Stimulated activated naive B cell treated with anti-CD40 and anti-IgM and Interleukin-4, amounts not matched to agents 10 μg/mL and 1 μg/mL and 100 μg/mL, for 72 hours (primary cell): Measurements from ENCODE around the gene GLI3.

Source experiments
- ATAC-seq, 2 donors: fragments of 150-1000 bp; cut with Tn5 transposase; replicated peaks; 2 replicates each; pipeline ENCODE4 v1.10.0; 2021; ENCODE audit warnings: moderate library complexity in 1 of 2
- DNase-seq: peaks from one replicate; pipeline ENCODE4 v3.0.0; 2021
- H3K27ac Mint-ChIP-seq: one replicate; pipeline ENCODE4 v1.8.0; 2022; ENCODE audit warnings: mild to moderate bottlenecking, mixed read lengths
- H3K27me3 Mint-ChIP-seq, 2 donors: one replicate each; pipeline ENCODE4 v1.8.0; 2022; ENCODE audit warnings: mixed read lengths in 2 of 2
- H3K36me3 Mint-ChIP-seq, 2 donors: one replicate each; pipeline ENCODE4 v1.8.0; 2022; ENCODE audit warnings: mixed read lengths in 2 of 2, mild to moderate bottlenecking in 1 of 2
- H3K4me1 Mint-ChIP-seq, 2 donors: one replicate each; pipeline ENCODE4 v1.8.0; 2022; ENCODE audit warnings: mixed read lengths in 2 of 2, mild to moderate bottlenecking in 1 of 2
- H3K4me3 Mint-ChIP-seq, 2 donors: one replicate each; pipeline ENCODE4 v1.8.0; 2022; ENCODE audit warnings: mild to moderate bottlenecking in 2 of 2, mixed read lengths in 2 of 2, moderate library complexity in 1 of 2
- H3K9me3 Mint-ChIP-seq, 2 donors: one replicate each; pipeline ENCODE4 v1.8.0; 2022; ENCODE audit warnings: mixed read lengths in 2 of 2, mild to moderate bottlenecking in 1 of 2

The GLI3 gene

DNA sequence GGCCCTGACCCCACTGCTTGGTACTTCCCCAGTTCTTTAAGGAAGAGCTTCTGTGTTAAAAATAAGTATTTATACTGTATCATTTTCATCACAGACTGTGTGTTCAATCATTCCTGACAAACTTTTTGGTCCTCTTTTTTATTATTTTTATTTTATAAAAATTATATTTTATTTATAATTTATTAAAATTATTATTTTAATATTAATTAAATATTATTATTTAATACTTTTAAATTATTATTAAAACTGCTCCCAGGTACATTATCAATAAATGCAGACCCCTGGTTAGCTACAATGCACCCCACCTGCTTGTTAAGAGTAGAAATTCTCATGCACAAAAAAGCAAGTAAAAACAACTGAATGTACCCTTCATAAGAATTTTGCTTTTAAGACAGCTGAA lies 172.0 kb downstream of the GLI3 start:
- H3K27ac Mint-ChIP-seq = no peak overlapping the region
- ATAC-seq (no peak), DNase-seq (no peak)
- no peaks in the 10 kb centered on the region for H3K27me3 Mint-ChIP-seq
- no peaks in the 10 kb centered on the region for H3K4me1 Mint-ChIP-seq
- H3K9me3 Mint-ChIP-seq = no peaks in the 10 kb centered on the region
- H3K4me3 Mint-ChIP-seq = no peak overlapping the region
- no peaks in the 10 kb centered on the region for H3K36me3 Mint-ChIP-seq

DNA sequence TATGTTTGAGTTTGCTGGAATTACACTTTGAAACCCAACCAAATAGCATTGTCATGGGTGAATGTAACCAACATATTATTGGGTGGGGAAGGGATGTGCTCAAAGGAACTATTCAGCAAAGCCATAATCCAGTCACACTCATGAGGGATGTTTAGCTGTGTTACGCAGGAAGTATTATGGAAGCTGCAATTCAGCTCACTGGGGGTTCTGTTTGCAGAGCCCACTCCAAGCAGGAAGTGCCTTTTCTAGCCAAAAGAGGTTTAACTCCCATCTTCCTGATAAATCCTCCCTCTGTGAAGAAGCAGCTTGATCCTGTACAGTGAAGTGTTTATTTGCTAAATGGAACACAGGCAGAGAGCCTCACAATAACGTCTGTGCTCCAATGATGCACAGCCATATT lies 172.5 kb downstream of the GLI3 start:
- Mint-ChIP-seq H3K36me3 (no peaks in the 10 kb centered on the region), H3K4me1 (no peaks in the 10 kb centered on the region)

DNA sequence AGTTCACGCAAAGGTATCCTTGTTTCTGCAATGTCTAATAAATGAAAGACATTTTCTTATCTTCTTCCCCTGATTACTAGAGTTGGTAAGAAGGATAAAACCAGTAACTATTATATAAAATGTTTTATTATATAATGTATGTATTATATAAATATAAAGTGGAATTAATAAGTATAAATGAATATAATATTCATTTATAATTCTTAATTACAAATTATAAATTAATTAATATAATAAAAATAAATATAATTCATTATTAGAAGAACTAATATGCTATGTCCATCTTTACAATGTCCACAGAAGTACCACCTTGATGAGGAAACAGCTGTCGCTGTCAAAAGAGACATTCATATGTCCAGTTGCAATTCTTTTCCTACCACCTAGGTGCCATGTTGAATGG lies 177.7 kb downstream of the GLI3 start:
- no peaks in the 10 kb centered on the region for H3K4me1 Mint-ChIP-seq
- H3K27me3 Mint-ChIP-seq = peaks cover 0 to 13% of the 10 kb centered on the region in 2 donors
- H3K27ac Mint-ChIP-seq = no peak overlapping the region
- peaks cover 0 to 5% of the 10 kb centered on the region in 2 donors for H3K9me3 Mint-ChIP-seq
- H3K4me3 Mint-ChIP-seq = no peak overlapping the region
- ATAC-seq = no peak
- no peaks in the 10 kb centered on the region for H3K36me3 Mint-ChIP-seq
- DNase-seq = no peak

More for the DNA sequence above, 172.5 kb downstream of the GLI3 start:
- Mint-ChIP-seq H3K27me3 (no peaks in the 10 kb centered on the region), H3K4me3 (no peak overlapping the region), H3K9me3 (no peaks in the 10 kb centered on the region), H3K27ac (no peak overlapping the region)
- no peak for DNase-seq
- ATAC-seq = no peak

- peaks cover 0 to 5% of the 10 kb centered on the region in 2 donors for H3K9me3 Mint-ChIP-seq
- DNase-seq (no peak), ATAC-seq (no peak)
- H3K4me3 Mint-ChIP-seq = no peak overlapping the region
- no peaks in the 10 kb centered on the region for H3K36me3 Mint-ChIP-seq
- H3K27me3 Mint-ChIP-seq = peaks cover 0 to 13% of the 10 kb centered on the region in 2 donors
- no peak overlapping the region for H3K27ac Mint-ChIP-seq
- H3K4me1 Mint-ChIP-seq = no peaks in the 10 kb centered on the region
Measured at GRCh38 chr7:42057331-42057730, 179.7 kb downstream of the GLI3 start.

DNA sequence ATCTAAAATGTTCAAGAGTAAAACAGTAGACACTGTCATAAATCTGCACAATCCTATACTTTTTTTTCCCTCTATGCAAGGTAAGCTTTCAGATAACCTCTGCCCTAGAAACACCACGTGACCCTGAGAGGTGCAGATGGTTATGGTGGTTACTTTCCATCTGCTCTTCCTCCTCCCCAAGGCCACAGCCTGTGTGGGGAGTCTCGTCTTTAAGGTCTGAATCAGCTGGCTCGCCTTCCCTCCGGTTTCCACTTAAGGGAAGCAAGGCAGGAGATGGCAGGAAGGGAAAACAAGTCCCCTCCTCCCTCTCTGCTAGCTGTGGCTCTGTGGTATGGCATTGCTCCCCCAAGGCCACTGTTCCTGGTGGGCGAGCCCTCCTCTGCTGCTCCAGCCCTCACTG lies 181.8 kb downstream of the GLI3 start:
- Mint-ChIP-seq H3K27me3 (peaks cover 5 to 19% of the 10 kb centered on the region in 2 donors), H3K27ac (no peak overlapping the region)
- no peak for DNase-seq

GRCh38 chr7:42053834-42054233 lies 183.2 kb downstream of the GLI3 start:
- no peak overlapping the region for H3K27ac Mint-ChIP-seq
- ATAC-seq (no peak), DNase-seq (no peak)
- peaks cover 0 to 5% of the 10 kb centered on the region in 2 donors for H3K9me3 Mint-ChIP-seq
- no peaks in the 10 kb centered on the region for H3K36me3 Mint-ChIP-seq
- H3K4me3 Mint-ChIP-seq = no peak overlapping the region
- peaks cover 5 to 19% of the 10 kb centered on the region in 2 donors for H3K27me3 Mint-ChIP-seq
- H3K4me1 Mint-ChIP-seq = no peaks in the 10 kb centered on the region

More for the DNA sequence above, 181.8 kb downstream of the GLI3 start:
- no peak for ATAC-seq
- Mint-ChIP-seq H3K4me1 (no peaks in the 10 kb centered on the region), H3K36me3 (no peaks in the 10 kb centered on the region), H3K9me3 (peaks cover 0 to 5% of the 10 kb centered on the region in 2 donors), H3K4me3 (no peak overlapping the region)

DNA sequence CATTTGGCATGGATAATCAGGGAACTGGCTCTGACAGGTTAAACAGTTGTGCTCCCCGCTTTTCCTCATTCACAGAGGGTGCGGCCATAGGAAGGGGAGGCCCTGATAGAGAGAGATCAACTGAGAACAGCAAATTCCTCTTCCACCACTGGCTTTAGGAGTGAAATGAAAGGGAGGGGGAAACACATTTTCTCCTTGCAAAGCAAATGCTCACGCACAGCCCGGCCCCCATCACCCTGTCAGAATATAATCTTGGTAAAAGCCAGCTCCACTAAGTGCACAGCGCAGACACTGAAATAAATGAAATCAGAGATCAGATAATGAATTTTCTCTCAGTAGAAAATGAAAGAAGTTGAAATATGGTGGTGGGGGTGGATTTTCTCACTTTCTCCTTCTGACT lies 187.2 kb downstream of the GLI3 start:
- DNase-seq (no peak), ATAC-seq (no peak)
- H3K27me3 Mint-ChIP-seq = peaks cover 12 to 19% of the 10 kb centered on the region in 2 donors
- no peak overlapping the region for H3K27ac Mint-ChIP-seq
- no peak overlapping the region for H3K4me3 Mint-ChIP-seq
- no peaks in the 10 kb centered on the region for H3K36me3 Mint-ChIP-seq
- no peaks in the 10 kb centered on the region for H3K4me1 Mint-ChIP-seq
- no peaks in the 10 kb centered on the region for H3K9me3 Mint-ChIP-seq

DNA sequence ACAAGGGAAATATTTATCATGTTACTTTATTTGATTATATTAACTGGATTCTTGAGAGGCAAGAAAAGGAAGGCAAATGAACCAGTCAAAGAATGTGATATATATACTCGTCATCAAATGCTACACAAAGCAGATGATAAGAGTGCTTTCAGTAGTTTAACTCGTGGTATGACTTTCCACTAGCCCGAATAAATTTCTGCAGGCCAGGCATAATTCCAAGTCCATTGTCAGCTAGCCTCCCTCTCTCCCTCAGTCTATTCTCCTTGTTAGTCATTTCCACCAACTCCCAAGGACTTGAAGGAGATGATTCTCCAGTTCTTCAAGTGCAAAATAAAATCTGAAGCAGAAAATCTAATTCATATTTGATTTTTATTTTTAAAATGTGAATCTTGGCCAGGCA lies 190.5 kb downstream of the GLI3 start:
- peaks cover 7 to 18% of the 10 kb centered on the region in 2 donors for H3K27me3 Mint-ChIP-seq
- H3K36me3 Mint-ChIP-seq = no peaks in the 10 kb centered on the region
- no peak overlapping the region for H3K4me3 Mint-ChIP-seq
- H3K27ac Mint-ChIP-seq = no peak overlapping the region
- H3K4me1 Mint-ChIP-seq = no peaks in the 10 kb centered on the region
- DNase-seq = no peak
- no peaks in the 10 kb centered on the region for H3K9me3 Mint-ChIP-seq
- no peak for ATAC-seq

DNA sequence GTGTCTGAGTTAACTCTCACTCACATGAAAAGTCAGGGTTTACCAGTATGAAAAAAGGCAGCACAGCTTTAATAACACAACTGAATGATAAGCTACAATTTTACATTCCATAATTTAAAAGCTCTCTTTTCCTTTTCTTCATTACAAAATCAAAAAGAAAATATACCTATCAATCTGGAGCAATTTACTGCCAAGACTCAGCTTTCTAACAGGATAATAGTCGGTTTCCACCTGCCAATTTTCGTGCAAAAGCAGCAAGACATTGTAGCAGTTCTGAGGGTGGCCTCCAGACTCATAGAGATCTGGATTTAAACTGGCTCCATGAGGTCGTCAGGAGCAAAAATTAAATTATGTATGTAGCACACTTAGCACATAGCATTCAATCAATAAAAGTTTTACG lies 191.0 kb downstream of the GLI3 start:
- DNase-seq = no peak
- ATAC-seq = no peak
- Mint-ChIP-seq H3K27ac (no peak overlapping the region), H3K4me3 (no peak overlapping the region), H3K9me3 (no peaks in the 10 kb centered on the region), H3K36me3 (no peaks in the 10 kb centered on the region), H3K27me3 (peaks cover 7 to 18% of the 10 kb centered on the region in 2 donors), H3K4me1 (no peaks in the 10 kb centered on the region)

DNA sequence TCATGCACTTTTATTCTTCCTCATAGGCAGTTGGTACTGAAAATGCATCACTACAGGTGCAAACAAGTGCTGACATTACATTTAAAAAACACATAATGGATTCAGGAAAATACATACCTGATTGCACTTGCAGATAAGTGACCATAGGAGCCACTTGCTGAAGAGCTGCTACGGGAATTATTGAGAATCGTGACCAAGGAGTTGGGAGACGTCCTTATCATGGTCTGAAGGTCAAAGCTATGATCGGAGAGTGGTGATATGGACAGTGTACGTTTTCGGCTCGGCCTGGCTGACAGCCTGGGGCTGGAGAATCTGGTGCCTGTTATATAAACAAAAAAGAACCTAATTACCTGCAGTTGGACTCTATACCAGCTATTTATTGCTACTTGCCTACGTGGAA lies 197.1 kb downstream of the GLI3 start:
- Mint-ChIP-seq H3K36me3 (no peaks in the 10 kb centered on the region), H3K4me3 (no peak overlapping the region), H3K4me1 (no peaks in the 10 kb centered on the region), H3K27ac (no peak overlapping the region), H3K9me3 (no peaks in the 10 kb centered on the region), H3K27me3 (peaks cover 0 to 13% of the 10 kb centered on the region in 2 donors)
- ATAC-seq (no peak), DNase-seq (no peak)

GRCh38 chr7:42035210-42035609 lies 201.8 kb downstream of the GLI3 start:
- no peaks in the 10 kb centered on the region for H3K4me1 Mint-ChIP-seq
- ATAC-seq (no peak), DNase-seq (no peak)
- no peak overlapping the region for H3K27ac Mint-ChIP-seq
- H3K9me3 Mint-ChIP-seq = no peaks in the 10 kb centered on the region
- H3K36me3 Mint-ChIP-seq = no peaks in the 10 kb centered on the region
- H3K4me3 Mint-ChIP-seq = no peak overlapping the region
- H3K27me3 Mint-ChIP-seq = peaks cover 0 to 7% of the 10 kb centered on the region in 2 donors

- no peak for ATAC-seq
Measured at GRCh38 chr7:42033480-42033879, 203.5 kb downstream of the GLI3 start.

GRCh38 chr7:42029405-42029804 lies 207.6 kb downstream of the GLI3 start:
- H3K4me3 Mint-ChIP-seq = no peak overlapping the region

More at GRCh38 chr7:42033480-42033879, 203.5 kb downstream of the GLI3 start:
- no peak for DNase-seq
- Mint-ChIP-seq H3K4me3 (no peak overlapping the region), H3K36me3 (no peaks in the 10 kb centered on the region), H3K4me1 (no peaks in the 10 kb centered on the region), H3K27ac (no peak overlapping the region), H3K27me3 (peaks cover 8 to 15% of the 10 kb centered on the region in 2 donors), H3K9me3 (peaks cover 0 to 2% of the 10 kb centered on the region in 2 donors)

DNA sequence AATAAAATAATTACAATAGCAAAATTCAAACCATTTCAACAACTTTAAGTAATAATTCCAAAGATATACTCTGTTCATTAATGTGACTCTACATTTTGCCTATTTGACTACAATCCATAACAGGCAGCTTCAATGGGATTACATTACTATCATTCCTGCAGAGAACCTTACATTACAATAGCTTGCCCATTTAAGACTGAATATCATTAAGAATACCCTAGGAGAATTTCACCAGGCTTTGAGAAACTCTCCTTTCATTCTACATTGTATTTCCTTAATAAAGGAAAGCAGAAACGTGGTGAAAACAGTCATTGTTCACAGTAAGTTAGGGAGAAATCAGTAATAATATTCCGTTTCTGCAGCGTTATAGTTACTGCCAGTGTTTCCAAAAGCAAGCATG lies 209.5 kb downstream of the GLI3 start:
- peaks cover 0 to 2% of the 10 kb centered on the region in 2 donors for H3K4me1 Mint-ChIP-seq
- no peaks in the 10 kb centered on the region for H3K36me3 Mint-ChIP-seq
- H3K4me3 Mint-ChIP-seq = no peak overlapping the region
- no peak for DNase-seq
- peaks cover 0 to 2% of the 10 kb centered on the region in 2 donors for H3K9me3 Mint-ChIP-seq
- ATAC-seq = no peak
- H3K27ac Mint-ChIP-seq = no peak overlapping the region
- H3K27me3 Mint-ChIP-seq = peaks cover 15 to 19% of the 10 kb centered on the region in 2 donors

More at GRCh38 chr7:42029405-42029804, 207.6 kb downstream of the GLI3 start:
- H3K4me1 Mint-ChIP-seq = no peaks in the 10 kb centered on the region
- H3K9me3 Mint-ChIP-seq = peaks cover 0 to 2% of the 10 kb centered on the region in 2 donors
- no peak for DNase-seq
- no peak overlapping the region for H3K27ac Mint-ChIP-seq
- no peak for ATAC-seq
- H3K36me3 Mint-ChIP-seq = no peaks in the 10 kb centered on the region
- H3K27me3 Mint-ChIP-seq = peaks cover 15 to 19% of the 10 kb centered on the region in 2 donors

DNA sequence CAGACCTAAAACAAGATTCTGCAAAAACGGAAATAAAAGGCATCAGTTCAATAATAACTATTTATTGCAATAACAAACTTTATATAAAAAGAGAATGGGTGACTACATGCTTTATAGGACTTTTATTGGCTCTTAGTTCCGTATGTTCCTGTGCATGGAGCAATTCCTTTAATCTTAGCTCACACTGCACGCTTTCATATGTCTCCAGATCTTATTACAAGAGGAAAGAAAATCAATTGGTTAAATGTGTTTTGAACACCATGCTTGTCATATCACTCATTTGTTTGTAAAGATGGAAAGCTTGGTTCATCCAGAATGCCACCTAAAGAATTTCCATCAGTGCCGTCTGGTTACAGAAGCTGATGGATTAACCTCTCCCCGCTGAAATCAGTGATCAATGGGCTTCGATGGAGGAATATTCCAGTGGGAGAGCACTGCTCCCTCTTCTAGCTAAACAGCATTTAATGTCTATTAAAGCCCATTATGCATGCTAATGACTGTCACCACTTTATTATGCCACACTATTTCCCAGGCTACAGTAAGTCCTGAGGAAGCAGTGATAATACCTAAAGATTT lies 210.3 kb downstream of the GLI3 start:
- Mint-ChIP-seq H3K27me3 (peaks cover 15 to 19% of the 10 kb centered on the region in 2 donors), H3K9me3 (peaks cover 0 to 2% of the 10 kb centered on the region in 2 donors), H3K4me3 (no peak overlapping the region), H3K36me3 (no peaks in the 10 kb centered on the region), H3K27ac (no peak overlapping the region), H3K4me1 (peaks cover 0 to 2% of the 10 kb centered on the region in 2 donors)
- ATAC-seq (no peak), DNase-seq (no peak)
